HuH-7 (cell line): ENCODE measurements around the gene KRTAP10-1.
A peak's percentile ranks its signal among the peaks of the same experiment; 100 is the strongest.
"Not testable (repeated sequence)": the region's sequence is repeated elsewhere in the genome, so short reads cannot be mapped to it uniquely, and the experiment has no call there.

ENCODE experiments used
- DNase-seq: peaks from one replicate; pipeline ENCODE4 v3.0.0; 2011; ENCODE audit warnings: low spot score

The KRTAP10-1 gene

GRCh38 chr21:44515359-44516165 lies 24.4 kb downstream of the KRTAP10-1 start:
- no peak for DNase-seq

GRCh38 chr21:44514746-44515358 lies 25.1 kb downstream of the KRTAP10-1 start:
- no peak for DNase-seq

- no peak for DNase-seq
Observed at GRCh38 chr21:44514218-44514520, 25.8 kb downstream of the KRTAP10-1 start.

DNA sequence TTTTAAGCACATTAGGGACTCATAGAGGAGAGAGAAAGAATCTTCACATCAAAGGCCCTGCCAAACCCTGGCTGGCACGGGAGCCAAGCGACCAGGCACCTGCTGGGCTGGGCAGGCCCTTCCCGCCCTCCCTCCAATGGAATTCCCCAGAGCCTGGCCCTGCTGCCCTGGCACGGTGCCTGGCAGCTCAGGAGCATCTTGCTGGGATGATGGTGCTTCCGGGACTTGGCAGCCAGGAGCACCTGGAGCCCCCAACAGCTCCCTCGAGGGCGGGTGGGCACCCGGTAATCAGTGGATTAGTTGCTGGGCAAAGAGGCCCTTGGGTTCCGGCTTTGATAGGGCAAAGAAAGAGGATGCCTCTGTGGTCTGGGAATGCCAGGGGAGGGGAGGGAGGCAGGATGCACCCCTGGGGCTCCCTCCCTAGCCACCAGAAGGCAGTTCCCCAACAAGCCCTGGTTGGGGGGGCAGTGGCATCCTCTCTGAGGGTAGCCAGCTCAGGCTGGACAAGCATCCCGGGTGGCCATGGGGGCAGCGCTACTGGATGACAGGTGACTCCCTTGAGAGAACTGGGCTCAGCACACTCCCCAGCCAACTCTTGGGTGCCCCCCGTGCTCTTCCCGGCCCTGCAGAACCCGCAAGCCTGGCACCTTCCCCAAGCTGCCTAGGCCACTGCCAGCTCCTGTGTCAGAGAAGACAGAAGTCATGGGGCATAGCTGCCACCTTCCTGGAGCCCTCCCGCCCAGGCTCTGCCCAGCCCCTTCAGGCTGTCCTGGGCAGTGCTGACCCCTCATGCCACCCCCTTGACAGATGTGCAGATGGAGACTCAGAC lies 26.4 kb downstream of the KRTAP10-1 start:
- DNase-seq: no peak

DNA sequence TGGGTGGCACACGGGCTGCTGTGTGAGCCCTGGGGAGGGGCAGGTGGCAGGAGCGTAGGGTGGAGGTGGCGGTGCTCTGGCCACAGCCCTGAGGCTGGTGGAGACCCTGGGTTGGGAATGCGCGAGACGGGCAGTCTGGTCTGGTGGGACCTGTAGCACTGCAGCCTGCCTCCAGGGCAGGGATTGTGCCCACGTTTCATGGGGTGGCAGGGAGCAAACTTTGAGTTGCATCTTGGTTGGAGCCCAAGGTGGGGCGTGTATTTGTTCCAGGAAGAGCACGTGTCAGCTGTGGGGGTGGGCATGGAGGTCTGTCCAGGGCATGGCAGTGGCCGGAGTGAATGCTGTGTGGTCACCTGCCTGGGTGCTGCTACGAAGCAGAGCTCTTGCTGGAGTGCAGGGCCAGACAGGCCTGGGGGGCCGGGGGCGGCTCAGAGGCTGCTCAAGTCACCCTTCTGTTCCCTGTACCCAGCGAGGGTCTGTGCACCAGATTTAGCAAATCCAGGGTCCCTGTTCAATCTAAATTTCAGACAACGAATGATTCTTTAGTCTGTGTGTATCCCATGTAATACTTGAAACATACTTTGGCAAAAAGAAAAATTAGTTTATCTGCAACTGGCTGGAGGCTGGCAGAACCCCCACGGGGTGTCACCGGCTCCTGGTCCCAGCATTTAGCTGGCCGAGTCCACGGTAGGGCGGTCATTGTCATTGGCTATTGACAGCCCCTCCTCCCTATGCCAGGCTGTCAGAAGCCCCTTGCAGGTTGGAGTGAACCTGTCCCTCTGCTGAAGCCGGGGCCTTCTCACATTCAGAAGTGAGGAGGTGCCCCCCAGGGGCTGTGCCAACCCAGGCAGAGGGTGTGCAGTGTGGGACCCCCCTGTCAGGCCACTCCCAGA lies 27.3 kb downstream of the KRTAP10-1 start:
- no peak for DNase-seq

GRCh38 chr21:44511938-44512275 lies 28.1 kb downstream of the KRTAP10-1 start:
- DNase-seq: no peak

- no peak for DNase-seq
Observed at GRCh38 chr21:44511219-44511937, 28.6 kb downstream of the KRTAP10-1 start.

DNA sequence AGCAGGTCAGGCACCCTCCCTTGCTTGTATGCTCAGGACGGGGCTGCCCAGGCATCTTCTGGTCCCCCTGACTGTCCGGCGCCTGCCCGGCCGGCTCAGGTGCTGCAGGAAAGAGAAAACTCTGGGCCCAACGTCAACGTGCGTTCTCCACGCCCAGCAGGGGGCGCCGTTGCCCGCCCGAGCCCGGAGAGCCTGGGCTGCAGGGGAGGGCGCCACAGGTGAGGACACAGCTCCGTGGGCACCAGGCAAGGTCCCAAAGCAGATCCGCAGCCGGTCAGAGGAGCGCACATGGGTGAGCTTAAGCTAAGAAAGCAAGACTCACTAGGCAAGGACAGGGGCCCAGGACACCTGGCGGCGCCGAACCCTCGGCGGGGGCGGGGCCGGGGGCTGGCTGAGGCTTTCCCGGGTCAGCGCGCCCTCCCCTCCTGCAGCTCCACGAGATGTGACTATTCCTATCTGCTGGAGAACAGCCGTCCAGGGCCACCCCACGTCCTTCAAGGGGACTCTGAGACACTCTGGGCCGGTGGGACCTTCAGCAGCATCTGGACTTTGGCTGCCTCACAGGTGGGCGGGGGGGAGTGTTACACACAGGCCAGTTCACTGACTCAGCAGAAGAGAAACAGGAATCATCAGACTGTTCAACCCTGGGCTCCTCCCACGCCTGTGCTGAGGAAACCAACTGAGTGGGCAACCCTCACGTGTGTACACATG lies 29.3 kb downstream of the KRTAP10-1 start:
- peak; percentile 87 for DNase-seq

DNA sequence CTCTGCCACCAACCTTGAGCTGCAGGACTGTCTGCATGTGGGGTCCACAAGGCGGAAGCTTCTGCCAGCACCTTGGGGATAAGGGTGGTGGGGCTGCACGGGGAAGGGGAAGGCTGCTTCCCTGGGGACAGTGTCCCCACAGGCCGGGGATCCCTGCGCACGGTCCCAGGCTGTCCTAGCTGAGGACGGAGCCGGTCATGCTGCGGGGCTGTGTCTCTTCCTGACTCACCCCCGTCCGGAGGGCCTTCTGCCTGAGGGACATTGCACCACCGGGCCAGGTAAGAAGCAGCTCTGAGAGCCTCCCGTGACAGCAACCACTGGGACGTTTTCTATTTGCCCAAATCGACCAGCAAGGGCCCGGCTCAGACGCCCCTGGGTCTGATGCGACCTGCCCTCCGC lies 29.9 kb downstream of the KRTAP10-1 start:
- no peak for DNase-seq

- no peak for DNase-seq
Observed at GRCh38 chr21:44509539-44509938, 30.5 kb downstream of the KRTAP10-1 start.

DNA sequence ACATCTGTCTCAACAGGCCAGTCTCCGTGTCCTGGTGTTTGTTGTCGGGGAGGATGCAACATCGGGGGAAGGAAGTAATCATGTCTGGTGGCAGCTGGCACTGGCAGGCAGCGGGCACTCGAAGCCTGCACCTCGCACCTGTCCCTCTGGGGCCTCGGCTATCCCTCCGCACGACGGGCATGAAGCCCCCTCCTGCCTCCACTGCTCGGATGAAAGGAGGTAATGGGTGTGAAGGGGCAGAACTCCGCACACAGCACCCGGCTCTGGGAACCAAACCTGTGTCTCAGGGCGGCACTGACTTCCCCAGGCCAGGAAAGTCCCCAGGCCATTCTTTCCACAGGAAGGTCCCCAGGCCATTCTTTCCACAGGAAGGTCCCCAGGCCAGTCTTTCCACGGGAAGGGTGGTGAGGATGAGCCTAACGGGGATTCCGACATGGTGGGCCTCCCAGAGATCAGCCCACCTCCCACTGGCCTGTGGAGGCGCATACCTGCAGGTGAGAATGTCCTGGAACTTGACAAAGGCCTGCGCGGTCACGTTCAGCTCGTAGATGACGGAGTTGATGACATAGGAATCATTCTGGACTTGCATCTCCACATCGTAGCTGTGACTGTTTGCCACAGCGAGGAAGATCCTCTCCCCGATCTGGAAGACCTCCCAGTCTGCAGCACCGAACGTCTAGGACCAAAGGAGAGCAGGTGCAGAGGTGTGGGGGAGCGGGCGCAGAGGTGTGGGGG lies 31.1 kb downstream of the KRTAP10-1 start:
- no peak for DNase-seq

GRCh38 chr21:44508426-44508710 lies 31.6 kb downstream of the KRTAP10-1 start:
- DNase-seq: no peak

DNA sequence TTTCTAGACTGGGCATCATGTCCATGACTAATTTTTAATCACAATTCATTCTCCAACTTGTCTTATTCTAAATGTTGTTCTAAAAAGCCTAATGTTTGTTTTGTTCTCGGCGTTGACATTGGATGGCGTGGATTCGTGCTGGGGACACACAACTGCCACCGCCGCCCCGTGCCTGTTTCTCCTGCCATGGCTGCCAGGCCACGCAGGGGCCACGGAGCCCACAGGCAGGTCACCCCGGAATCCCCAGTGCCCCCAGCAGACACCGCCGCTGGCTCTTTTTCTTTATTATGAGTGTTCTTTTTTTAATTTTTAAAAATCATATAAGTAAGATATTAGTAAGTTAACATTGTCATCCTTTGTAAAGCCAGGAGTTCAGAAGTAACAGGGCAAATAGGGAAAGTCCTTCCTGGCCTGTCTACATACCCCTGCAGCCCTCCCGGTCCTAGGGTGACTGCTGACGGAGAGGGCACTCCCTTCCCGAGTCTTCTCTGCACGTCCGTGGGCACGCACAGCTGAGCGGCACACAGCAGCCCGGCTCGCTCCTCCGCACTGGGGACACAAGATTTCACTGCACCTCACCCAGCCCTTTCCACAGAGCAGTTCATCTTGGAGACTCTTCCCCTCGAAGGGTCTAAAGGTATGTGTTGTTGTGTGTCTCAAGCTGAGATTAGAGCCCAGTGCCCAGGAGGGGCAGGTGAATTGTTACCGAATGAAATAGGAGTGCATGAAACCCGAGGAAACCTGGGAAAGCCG lies 32.1 kb downstream of the KRTAP10-1 start:
- no peak for DNase-seq

DNA sequence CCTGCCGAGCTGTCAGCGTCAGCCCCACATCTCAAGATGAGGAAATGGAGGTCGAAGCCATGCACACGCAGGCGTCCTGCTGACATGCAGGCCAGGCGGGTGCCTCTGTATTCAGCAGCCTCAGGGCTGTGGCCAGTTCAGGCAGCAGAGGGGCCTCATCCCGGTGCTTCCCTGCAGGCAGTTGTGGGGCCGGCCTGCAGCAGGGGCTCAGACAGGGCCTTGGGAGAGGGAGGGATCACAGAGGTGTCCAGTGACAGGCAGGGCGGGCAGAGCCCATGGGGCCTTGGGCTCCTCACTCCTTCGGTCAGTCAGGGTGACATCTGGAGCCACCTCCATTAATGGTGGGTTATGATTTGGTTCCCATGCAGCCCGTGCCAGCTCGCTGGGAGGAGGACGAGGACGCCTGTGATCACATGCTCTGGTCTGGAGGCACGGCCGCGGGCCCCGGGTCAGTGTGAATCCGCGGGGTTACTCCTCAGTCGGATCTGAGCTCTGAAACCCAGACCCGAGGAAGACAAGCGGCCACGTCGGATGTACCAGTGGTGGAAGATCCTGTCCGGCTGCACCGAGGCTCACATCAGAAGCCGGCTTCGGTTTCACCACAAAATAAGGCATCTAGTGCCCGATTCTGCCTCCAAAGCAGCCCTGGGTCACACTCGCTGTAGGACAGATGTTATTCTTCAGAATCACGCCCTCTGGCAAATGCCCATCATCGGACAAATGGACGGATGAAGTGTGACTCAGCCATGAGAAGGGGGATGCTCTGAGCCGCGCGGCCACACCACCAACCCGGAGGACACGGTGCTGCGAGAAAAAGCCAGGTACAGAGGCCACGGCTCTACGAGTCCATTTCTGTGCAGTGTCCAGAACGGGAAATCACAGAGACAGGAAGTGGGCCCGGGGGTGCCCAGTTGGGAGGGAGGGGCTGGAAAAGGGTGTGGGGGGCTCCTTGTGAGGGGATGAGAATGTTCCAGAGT lies 33.4 kb downstream of the KRTAP10-1 start:
- no peak for DNase-seq

DNA sequence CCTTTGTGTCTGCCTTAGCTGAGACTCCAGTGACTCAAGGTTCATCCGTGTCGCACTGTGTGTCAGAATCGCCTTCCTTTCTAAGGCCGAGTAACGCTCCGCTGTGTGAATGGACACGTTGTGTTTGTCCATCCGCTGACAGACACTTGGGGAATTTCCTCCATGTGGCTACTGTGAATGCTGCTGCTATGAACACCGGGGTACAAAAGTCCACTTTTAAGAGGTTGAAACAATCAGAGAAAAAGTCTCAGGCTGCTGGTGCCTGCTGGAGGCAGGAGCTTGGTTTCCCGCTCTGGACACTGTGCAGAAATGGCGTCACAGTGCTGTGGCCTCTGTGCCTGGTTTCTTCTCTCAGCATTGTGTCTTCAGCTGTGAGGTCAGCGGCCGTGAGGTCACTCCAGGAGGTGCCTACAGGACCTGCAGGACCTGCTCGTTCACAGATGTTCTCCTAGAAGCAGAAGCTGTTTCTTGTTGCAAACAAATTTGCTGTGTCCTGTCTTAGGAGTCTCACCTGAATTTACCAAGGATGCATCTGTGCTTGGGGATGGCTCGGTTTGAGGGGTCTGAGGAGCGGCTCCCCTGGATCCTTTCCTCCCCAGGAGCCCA lies 34.2 kb downstream of the KRTAP10-1 start:
- DNase-seq: peak; percentile 62

DNA sequence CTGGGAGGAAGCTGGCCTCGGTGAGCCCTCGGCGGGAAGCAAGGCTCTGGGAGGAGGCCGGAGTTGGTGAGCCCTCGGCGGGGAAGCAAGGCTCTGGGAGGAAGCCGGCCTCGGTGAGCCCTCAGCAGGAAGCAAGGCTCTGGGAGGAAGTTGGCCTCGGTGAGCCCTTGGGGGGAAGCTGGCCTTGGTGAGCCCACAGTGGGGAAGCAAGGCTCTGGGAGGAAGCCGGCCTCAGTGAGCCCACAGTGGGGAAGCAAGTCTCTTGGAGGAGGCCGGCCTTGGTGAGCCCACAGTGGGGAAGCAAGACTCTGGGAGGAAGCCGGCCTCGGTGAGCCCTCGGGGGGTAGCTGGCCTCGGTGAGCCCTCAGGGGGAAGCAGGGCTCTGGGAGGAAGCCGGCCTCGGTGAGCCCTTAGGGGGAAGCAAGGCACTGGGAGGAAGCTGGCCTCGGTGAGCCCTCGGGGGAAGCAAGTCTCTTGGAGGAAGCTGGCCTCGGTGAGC lies 36.0 kb downstream of the KRTAP10-1 start:
- DNase-seq: no peak

DNA sequence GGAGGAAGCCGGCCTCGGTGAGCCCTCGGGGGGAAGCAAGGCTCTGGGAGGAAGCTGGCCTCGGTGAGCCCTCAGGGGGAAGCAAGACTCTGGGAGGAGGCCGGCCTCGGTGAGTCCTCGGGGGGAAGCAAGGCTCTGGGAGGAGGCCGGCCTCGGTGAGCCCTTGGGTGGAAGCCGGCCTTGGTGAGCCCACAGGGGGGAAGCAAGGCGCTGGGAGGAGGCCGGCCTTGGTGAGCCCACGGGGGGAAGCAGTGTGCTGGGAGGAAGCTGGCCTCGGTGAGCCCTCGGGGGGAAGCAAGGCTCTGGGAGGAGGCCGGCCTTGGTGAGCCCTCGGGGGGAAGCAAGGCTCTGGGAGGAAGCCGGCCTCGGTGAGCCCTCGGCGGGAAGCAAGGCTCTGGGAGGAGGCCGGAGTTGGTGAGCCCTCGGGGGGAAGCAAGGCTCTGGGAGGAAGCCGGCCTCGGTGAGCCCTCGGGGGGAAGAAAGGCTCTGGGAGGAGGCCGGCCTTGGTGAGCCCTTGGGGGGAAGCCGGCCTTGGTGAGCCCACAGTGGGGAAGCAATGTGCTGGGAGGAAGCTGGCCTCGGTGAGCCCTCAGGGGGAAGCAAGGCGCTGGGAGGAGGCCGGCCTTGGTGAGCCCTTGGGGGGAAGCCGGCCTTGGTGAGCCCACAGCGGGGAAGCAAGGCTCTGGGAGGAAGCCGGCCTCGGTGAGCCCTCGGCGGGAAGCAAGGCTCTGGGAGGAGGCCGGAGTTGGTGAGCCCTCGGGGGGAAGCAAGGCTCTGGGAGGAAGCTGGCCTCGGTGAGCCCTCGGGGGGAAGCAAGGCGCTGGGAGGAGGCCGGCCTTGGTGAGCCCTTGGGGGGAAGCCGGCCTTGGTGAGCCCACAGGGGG lies 36.7 kb downstream of the KRTAP10-1 start:
- DNase-seq: not testable (repeated sequence)
